ENCODE measurements around the gene SLC25A21. TPM values are rescaled to one million over a fixed set of nuclear protein-coding genes. Genes with fewer than 3 reads are reported as not detected.

The SLC25A21 gene
- total RNA-seq, 1 experiment from 2014 or later, result 7.1 TPM

DNA sequence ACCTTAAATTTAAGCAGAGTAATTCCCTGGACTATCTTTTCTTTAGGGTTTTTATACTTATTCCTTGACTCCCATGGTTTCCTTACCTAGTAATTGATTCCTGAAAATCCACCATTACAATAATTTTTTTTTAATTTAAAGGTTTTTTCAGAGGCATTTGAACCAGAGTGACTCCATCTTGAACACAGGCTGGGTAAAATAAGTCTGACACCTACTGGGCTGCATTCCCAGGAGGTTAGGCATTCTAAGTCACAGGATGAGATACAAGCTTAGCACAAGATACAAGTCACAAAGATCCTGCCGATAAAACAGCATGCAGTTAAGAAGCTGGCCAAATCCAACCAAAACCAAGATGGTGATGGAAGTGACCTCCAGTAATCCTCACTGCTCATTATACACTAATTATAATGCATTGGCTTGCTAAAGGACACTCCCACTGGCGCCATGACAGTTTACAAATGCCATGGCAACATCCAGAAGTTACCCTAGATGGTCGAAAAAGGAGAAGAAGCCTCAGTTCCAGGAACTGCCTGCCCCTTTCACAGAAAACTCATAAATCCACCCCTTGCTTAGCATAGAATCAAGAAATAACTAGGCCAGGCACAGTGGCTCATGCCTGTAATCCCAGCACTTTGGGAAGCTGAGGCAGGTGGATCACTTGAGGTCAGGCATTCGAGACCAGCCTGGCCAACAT is 53.6 kb downstream of the SLC25A21 start:
- no peak overlapping the region for H3K4me2 ChIP-seq (ENCODE audit: insufficient read depth, insufficient read length, low read length)
- H4K91ac ChIP-seq (ENCODE audit: insufficient read length, low read depth, low read length), result no peak overlapping the region
- no peak overlapping the region for H3K56ac ChIP-seq (ENCODE audit: insufficient read length, low read depth, low read length)
- H2BK12ac ChIP-seq (ENCODE audit: insufficient read length, low read depth, low read length), result no peak overlapping the region
- Mint-ChIP-seq H3K4me1 (peaks cover 5 to 11% of the 10 kb centered on the region in 2 experiments), H3K4me3 (no peak overlapping the region), H3K9me3 (peaks cover 3 to 5% of the 10 kb centered on the region in 2 experiments; a peak in 3 of 5 replicates), H3K36me3 (ENCODE audit: insufficient read depth in 1 of 3, low read depth in 3 of 3) (peaks cover 3 to 15% (median 6%) of the 10 kb centered on the region in 3 experiments; a peak in 5 of 7 replicates), H3K27ac (no peak overlapping the region), H3K27me3 (ENCODE audit: low read depth) (no peaks in the 10 kb centered on the region)
- H4K5ac ChIP-seq (ENCODE audit: insufficient read length, low read depth, low read length), result no peak overlapping the region
- H3K9ac ChIP-seq (ENCODE audit: extremely low read depth, insufficient read length, low read length), result no peak overlapping the region
- H3K79me2 ChIP-seq (ENCODE audit: insufficient read depth, low read length), result no peaks in the 10 kb centered on the region
- no peak overlapping the region for H2AFZ ChIP-seq (ENCODE audit: low read length)
- no peaks in the 10 kb centered on the region for H3K4me1 ChIP-seq (ENCODE audit: insufficient read depth, low read length)
- H3K18ac ChIP-seq (ENCODE audit: insufficient read length, low read depth, low read length), result no peak overlapping the region
- no peak overlapping the region for H4K8ac ChIP-seq (replicated peaks; ENCODE audit: insufficient read length, low read depth, low read length)
- H3K23me2 ChIP-seq (ENCODE audit: insufficient read length, low read depth, low read length, poor library complexity, severe bottlenecking), result no peaks in the 10 kb centered on the region
- no peak overlapping the region for H3T11ph ChIP-seq (ENCODE audit: low read length)
- no peak overlapping the region for H3K27ac ChIP-seq (ENCODE audit: insufficient read length, low read depth, low read length)
- no peaks in the 10 kb centered on the region for H3K27me3 ChIP-seq (ENCODE audit: insufficient read depth, low read length)
- TF ChIP-seq, protein P1, sequence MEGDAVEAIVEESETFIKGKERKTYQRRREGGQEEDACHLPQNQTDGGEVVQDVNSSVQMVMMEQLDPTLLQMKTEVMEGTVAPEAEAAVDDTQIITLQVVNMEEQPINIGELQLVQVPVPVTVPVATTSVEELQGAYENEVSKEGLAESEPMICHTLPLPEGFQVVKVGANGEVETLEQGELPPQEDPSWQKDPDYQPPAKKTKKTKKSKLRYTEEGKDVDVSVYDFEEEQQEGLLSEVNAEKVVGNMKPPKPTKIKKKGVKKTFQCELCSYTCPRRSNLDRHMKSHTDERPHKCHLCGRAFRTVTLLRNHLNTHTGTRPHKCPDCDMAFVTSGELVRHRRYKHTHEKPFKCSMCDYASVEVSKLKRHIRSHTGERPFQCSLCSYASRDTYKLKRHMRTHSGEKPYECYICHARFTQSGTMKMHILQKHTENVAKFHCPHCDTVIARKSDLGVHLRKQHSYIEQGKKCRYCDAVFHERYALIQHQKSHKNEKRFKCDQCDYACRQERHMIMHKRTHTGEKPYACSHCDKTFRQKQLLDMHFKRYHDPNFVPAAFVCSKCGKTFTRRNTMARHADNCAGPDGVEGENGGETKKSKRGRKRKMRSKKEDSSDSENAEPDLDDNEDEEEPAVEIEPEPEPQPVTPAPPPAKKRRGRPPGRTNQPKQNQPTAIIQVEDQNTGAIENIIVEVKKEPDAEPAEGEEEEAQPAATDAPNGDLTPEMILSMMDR (conservative IDR thresholded peaks at IDR 0.05), result no peak
- H3K79me1 ChIP-seq (ENCODE audit: insufficient read depth, low read depth, low read length, poor library complexity, severe bottlenecking), result no peaks in the 10 kb centered on the region
- DNase-seq, result no peak
- no peak overlapping the region for H2BK15ac ChIP-seq (ENCODE audit: low read depth, low read length)
- no peak overlapping the region for H2BK120ac ChIP-seq (ENCODE audit: low read depth, low read length, poor library complexity, severe bottlenecking)
- H3K9me3 ChIP-seq (ENCODE audit: control insufficient read depth, low read depth, low read length), result no peaks in the 10 kb centered on the region
- WGBS (ENCODE audit: extremely low coverage, insufficient read length, low lambda C conversion rate), result no CpG with 5 or more reads among the region's 4 CpGs
- no peaks in the 10 kb centered on the region for H4K20me1 ChIP-seq (ENCODE audit: control insufficient read depth, insufficient read depth, insufficient read length)
- H2AK5ac ChIP-seq (ENCODE audit: insufficient read length, low read length), result no peak overlapping the region
- no peak overlapping the region for H3K14ac ChIP-seq (ENCODE audit: insufficient read depth, low read length)
- no peak overlapping the region for H2BK20ac ChIP-seq (ENCODE audit: low read depth, low read length, poor library complexity, severe bottlenecking)
- H3K4ac ChIP-seq (ENCODE audit: low read depth, low read length), result no peak overlapping the region
- no peak overlapping the region for H3K23ac ChIP-seq (ENCODE audit: insufficient read length, low read depth, low read length)
- H2BK5ac ChIP-seq (ENCODE audit: insufficient read length, low read length), result no peak overlapping the region

Data from H9 (cell line).